Caco-2 (cell line): ENCODE measurements around the gene ACER3. TPM values are rescaled to one million over a fixed set of nuclear protein-coding genes. Genes with fewer than 3 reads are reported as not detected.

ENCODE experiments used
- BruUV-seq: library from RNA; stranded (reverse); fragments of 400-500 nt; replicated peaks from 2 replicates; lab custom pipeline; 2021; lab: Mats Ljungman, UMichigan
- CTCF ChIA-PET: fragments of 300-600 bp; sonication (Branson Sonifier 250); formaldehyde crosslinking; loops from one replicate; lab custom pipeline; 2022; ENCODE audit warnings: antibody characterized with exemption; lab: Charles Lee
- POLR2A ChIA-PET: fragments of 300-600 bp; sonication (Branson Sonifier 250); formaldehyde crosslinking; loops from one replicate; lab custom pipeline; 2022; ENCODE audit warnings: antibody characterized with exemption; lab: Charles Lee
- DNase-seq, 2 experiments: peaks; one replicate each; pipeline versions ENCODE4 v3.0.0 to v3.0.0-alpha.2; 2020 to 2022
- H3K27me3 ChIP-seq: replicated peaks from 2 replicates; pipeline ENCODE4 v1.6.0; 2011; ENCODE audit warnings: low read length; ENCODE audit not compliant: control insufficient read depth, insufficient read depth
- H3K36me3 ChIP-seq: 2 replicates; pipeline ENCODE4 v1.5.1; 2011; ENCODE audit warnings: low read length; ENCODE audit not compliant: control insufficient read depth, insufficient read depth
- H3K4me1 ChIP-seq: fragments of 250-450 bp; sonication (Bioruptor Pico); 2 replicates; pipeline ENCODE4 v1.5.1; 2020; ENCODE audit warnings: mild to moderate bottlenecking
- H3K4me3 ChIP-seq: 2 replicates; pipeline ENCODE4 v1.5.1; 2011; ENCODE audit warnings: low read depth, mild to moderate bottlenecking, control low read depth, low read length
- H3K9me3 ChIP-seq: fragments of 250-450 bp; sonication (Bioruptor Pico); 2 replicates; pipeline ENCODE4 v1.5.1; 2020; ENCODE audit warnings: mild to moderate bottlenecking, moderate library complexity
- H3K27ac Mint-ChIP-seq: one replicate; pipeline ENCODE4 v1.8.0; 2022; ENCODE audit warnings: mixed read lengths; ENCODE audit not compliant: unreplicated experiment
- H3K27me3 Mint-ChIP-seq: one replicate; pipeline ENCODE4 v1.8.0; 2022; ENCODE audit warnings: mixed read lengths; ENCODE audit not compliant: insufficient read depth, unreplicated experiment
- H3K36me3 Mint-ChIP-seq: one replicate; pipeline ENCODE4 v1.8.0; 2022; ENCODE audit warnings: mild to moderate bottlenecking, mixed read lengths; ENCODE audit not compliant: insufficient read depth, unreplicated experiment
- H3K4me1 Mint-ChIP-seq: one replicate; pipeline ENCODE4 v1.8.0; 2022; ENCODE audit warnings: low read depth, mixed read lengths; ENCODE audit not compliant: unreplicated experiment
- H3K4me3 Mint-ChIP-seq: one replicate; pipeline ENCODE4 v1.8.0; 2022; ENCODE audit warnings: mild to moderate bottlenecking, moderate library complexity, mixed read lengths; ENCODE audit not compliant: unreplicated experiment
- H3K9me3 Mint-ChIP-seq: one replicate; pipeline ENCODE4 v1.8.0; 2022; ENCODE audit warnings: mixed read lengths; ENCODE audit not compliant: unreplicated experiment
- CTCF ChIP-seq, 2 experiments: fragments of 200-600 bp in 1 of 2; IDR thresholded peaks; 1 replicate in 1 of 2; 2 replicates in 1 of 2; pipeline versions ENCODE4 v1.5.1 to v1.8.0; 2011 to 2022; ENCODE audit warnings: antibody characterized with exemption in 1 of 2, control low read depth in 1 of 2, inconsistent platforms in 1 of 2, low read depth in 1 of 2, low read length in 1 of 2, mild to moderate bottlenecking in 1 of 2, moderate library complexity in 1 of 2; ENCODE audit not compliant: insufficient read depth in 1 of 2, severe bottlenecking in 1 of 2, unreplicated experiment in 1 of 2
- intact Hi-C: fragments of 100-400 bp; cut with micrococcal nuclease; formaldehyde crosslinking; loops from one replicate; pipeline ENCODE4 v1.10.0; 2022; ENCODE audit not compliant: unreplicated experiment
- total RNA-seq: library from RNA; stranded (reverse); gene quantifications from 2 replicates; pipeline ENCODE4 v1.2.3, GENCODE V29; 2022

The ACER3 gene
- total RNA-seq, 1 experiment from 2014 or later: 37.5 TPM

GRCh38 chr11:76888989-76889388 lies 28.3 kb downstream of the ACER3 start:
- ChIA-PET CTCF (interaction anchor here (0.7 kb wide), 1 partner anchor 31 kb away, joined by 3 read pairs; no protein-coding TSS in a partner anchor), POLR2A (interaction anchor here (0.7 kb wide), 1 partner anchor 23 kb away, joined by 6 read pairs; no protein-coding TSS in a partner anchor)
- Mint-ChIP-seq H3K27me3 (no peaks in the 10 kb centered on the region), H3K4me1 (peaks cover 12% of the 10 kb centered on the region), H3K9me3 (no peaks in the 10 kb centered on the region), H3K4me3 (no peak overlapping the region), H3K36me3 (no peaks in the 10 kb centered on the region), H3K27ac (no peak overlapping the region)
- DNase-seq: no peak
- intact Hi-C loops: loop anchor here (2.0 kb wide), 1 partner anchor 28 kb away; the partner anchor contains the start of gene ACER3
- H3K36me3 ChIP-seq: no peaks in the 10 kb centered on the region
- BruUV-seq: no TSS peak
- no peaks in the 10 kb centered on the region for H3K27me3 ChIP-seq
- H3K9me3 ChIP-seq: no peaks in the 10 kb centered on the region
- no peak for TF ChIP-seq CTCF (IDR thresholded peaks at IDR 0.05; ENCODE audit: insufficient read depth in 1 of 2, low read depth in 1 of 2, low read length in 1 of 2, severe bottlenecking in 1 of 2, unreplicated experiment in 1 of 2)
- peaks cover 15% of the 10 kb centered on the region for H3K4me1 ChIP-seq
- H3K4me3 ChIP-seq: no peak overlapping the region

DNA sequence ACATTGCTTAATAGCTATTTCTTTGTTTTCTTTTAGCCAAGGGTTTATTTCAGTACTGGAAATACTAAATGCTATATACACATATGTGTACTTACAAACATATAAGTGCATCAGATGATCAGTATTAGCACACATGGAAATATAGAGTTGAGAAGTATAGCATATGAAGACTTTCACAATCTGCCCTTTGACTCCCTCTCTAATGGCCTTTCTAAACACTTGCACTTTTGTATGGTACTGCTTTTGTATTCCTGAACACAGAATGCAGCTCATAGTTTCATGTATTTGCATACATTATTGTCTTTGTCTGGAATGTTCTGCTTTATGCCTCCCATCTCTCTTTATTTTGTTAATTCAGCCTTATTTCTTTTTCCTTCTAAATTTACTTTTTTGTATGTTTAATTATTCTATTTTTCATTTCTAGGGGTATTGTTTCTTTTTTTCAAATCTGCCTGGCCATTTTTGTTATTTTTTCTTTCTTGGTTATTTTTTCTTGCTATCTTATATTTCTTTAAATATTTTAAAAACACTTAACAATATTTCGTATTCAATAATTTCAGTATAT lies 28.8 kb downstream of the ACER3 start:
- ChIA-PET CTCF (interaction anchor here (0.7 kb wide), 1 partner anchor 30 kb away, joined by 3 read pairs; no protein-coding TSS in a partner anchor), POLR2A (interaction anchor here (0.7 kb wide), 1 partner anchor 23 kb away, joined by 6 read pairs; no protein-coding TSS in a partner anchor)
- Histone ChIP-seq H3K4me3 (no peak overlapping the region), H3K36me3 (no peaks in the 10 kb centered on the region), H3K4me1 (peaks cover 15% of the 10 kb centered on the region), H3K27me3 (no peaks in the 10 kb centered on the region), H3K9me3 (no peaks in the 10 kb centered on the region)
- no peaks in the 10 kb centered on the region for H3K36me3 Mint-ChIP-seq
- no peaks in the 10 kb centered on the region for H3K27me3 Mint-ChIP-seq
- TF ChIP-seq CTCF (IDR thresholded peaks at IDR 0.05; ENCODE audit: insufficient read depth in 1 of 2, low read depth in 1 of 2, low read length in 1 of 2, severe bottlenecking in 1 of 2, unreplicated experiment in 1 of 2): no peak
- H3K4me3 Mint-ChIP-seq: no peak overlapping the region
- no peaks in the 10 kb centered on the region for H3K9me3 Mint-ChIP-seq
- intact Hi-C loops: loop anchor here (2.0 kb wide), 1 partner anchor 29 kb away; the partner anchor contains the start of gene ACER3
- peaks cover 12% of the 10 kb centered on the region for H3K4me1 Mint-ChIP-seq
- no TSS peak for BruUV-seq
- no peak overlapping the region for H3K27ac Mint-ChIP-seq
- DNase-seq: no peak

GRCh38 chr11:76890329-76890728 lies 29.6 kb downstream of the ACER3 start:
- H3K27ac Mint-ChIP-seq: no peak overlapping the region
- Histone ChIP-seq H3K4me3 (no peak overlapping the region), H3K4me1 (peaks cover 15% of the 10 kb centered on the region), H3K9me3 (no peaks in the 10 kb centered on the region), H3K27me3 (no peaks in the 10 kb centered on the region), H3K36me3 (no peaks in the 10 kb centered on the region)
- no peaks in the 10 kb centered on the region for H3K36me3 Mint-ChIP-seq
- no peak for TF ChIP-seq CTCF (IDR thresholded peaks at IDR 0.05; ENCODE audit: insufficient read depth in 1 of 2, low read depth in 1 of 2, low read length in 1 of 2, severe bottlenecking in 1 of 2, unreplicated experiment in 1 of 2)
- ChIA-PET CTCF (no interaction called here), POLR2A (no interaction called here)
- H3K27me3 Mint-ChIP-seq: no peaks in the 10 kb centered on the region
- peaks cover 12% of the 10 kb centered on the region for H3K4me1 Mint-ChIP-seq
- intact Hi-C loops: no loop called here
- no peaks in the 10 kb centered on the region for H3K9me3 Mint-ChIP-seq
- DNase-seq: no peak
- H3K4me3 Mint-ChIP-seq: no peak overlapping the region
- BruUV-seq: no TSS peak
